Measurements from ENCODE around the gene SLC10A7.

SLC10A7 gene

GRCh38 chr4:146232131-146232722, 289.5 kb downstream of the SLC10A7 start:
- Histone ChIP-seq H4K20me1 (ENCODE audit: insufficient read depth, low read length) (no peaks in the 10 kb centered on the region), H3K27me3 (replicated peaks; ENCODE audit: insufficient read depth, low read length) (no peaks in the 10 kb centered on the region), H3K36me3 (replicated peaks; ENCODE audit: insufficient read depth, low read length) (no peaks in the 10 kb centered on the region), H2AFZ (ENCODE audit: low read length) (no peak overlapping the region), H3F3A (ENCODE audit: insufficient read depth, low read length) (no peaks in the 10 kb centered on the region), H3K79me2 (ENCODE audit: low read length) (no peaks in the 10 kb centered on the region), H3K9ac (ENCODE audit: low read length) (no peak overlapping the region), H3K9me2 (replicated peaks; ENCODE audit: insufficient read depth, low read length) (no peaks in the 10 kb centered on the region), H3K4me1 (ENCODE audit: low read length) (no peaks in the 10 kb centered on the region), H3K4me3 (ENCODE audit: low read length) (no peak overlapping the region), H3K4me2 (ENCODE audit: low read depth, low read length) (no peak overlapping the region), H3K9me3 (replicated peaks; ENCODE audit: insufficient read depth, low read length) (no peaks in the 10 kb centered on the region), H3K27ac (ENCODE audit: low read length) (no peak overlapping the region)
- no peak for TF ChIP-seq EZH2phosphoT487 (IDR thresholded peaks at IDR 0.05; ENCODE audit: low read length)
- no peak for TF ChIP-seq CTCF (IDR thresholded peaks at IDR 0.05; ENCODE audit: low read length)
- TF ChIP-seq EZH2 (optimal IDR thresholded peaks at IDR 0.05; ENCODE audit: low read depth, low read length), result no peak
- DNase-seq, result no peak

GRCh38 chr4:146229406-146229805, 292.3 kb downstream of the SLC10A7 start:
- Histone ChIP-seq H4K20me1 (ENCODE audit: insufficient read depth, low read length) (no peaks in the 10 kb centered on the region), H3K36me3 (replicated peaks; ENCODE audit: insufficient read depth, low read length) (no peaks in the 10 kb centered on the region), H2AFZ (ENCODE audit: low read length) (no peak overlapping the region), H3K27me3 (replicated peaks; ENCODE audit: insufficient read depth, low read length) (no peaks in the 10 kb centered on the region), H3K4me3 (ENCODE audit: low read length) (no peak overlapping the region), H3K9me3 (replicated peaks; ENCODE audit: insufficient read depth, low read length) (no peaks in the 10 kb centered on the region), H3K9me2 (replicated peaks; ENCODE audit: insufficient read depth, low read length) (no peaks in the 10 kb centered on the region), H3F3A (ENCODE audit: insufficient read depth, low read length) (no peaks in the 10 kb centered on the region), H3K4me1 (ENCODE audit: low read length) (no peaks in the 10 kb centered on the region), H3K9ac (ENCODE audit: low read length) (no peak overlapping the region), H3K4me2 (ENCODE audit: low read depth, low read length) (no peak overlapping the region), H3K79me2 (ENCODE audit: low read length) (no peaks in the 10 kb centered on the region), H3K27ac (ENCODE audit: low read length) (no peak overlapping the region)
- no peak for DNase-seq
- no peak for TF ChIP-seq EZH2 (optimal IDR thresholded peaks at IDR 0.05; ENCODE audit: low read depth, low read length)
- TF ChIP-seq CTCF (IDR thresholded peaks at IDR 0.05; ENCODE audit: low read length), result no peak
- TF ChIP-seq EZH2phosphoT487 (IDR thresholded peaks at IDR 0.05; ENCODE audit: low read length), result no peak

- Histone ChIP-seq H3K4me3 (ENCODE audit: low read length) (no peak overlapping the region), H2AFZ (ENCODE audit: low read length) (no peak overlapping the region), H3K79me2 (ENCODE audit: low read length) (no peaks in the 10 kb centered on the region), H3K9me2 (replicated peaks; ENCODE audit: insufficient read depth, low read length) (no peaks in the 10 kb centered on the region), H3K36me3 (replicated peaks; ENCODE audit: insufficient read depth, low read length) (no peaks in the 10 kb centered on the region), H3K4me2 (ENCODE audit: low read depth, low read length) (no peak overlapping the region), H3F3A (ENCODE audit: insufficient read depth, low read length) (no peaks in the 10 kb centered on the region), H4K20me1 (ENCODE audit: insufficient read depth, low read length) (no peaks in the 10 kb centered on the region), H3K27me3 (replicated peaks; ENCODE audit: insufficient read depth, low read length) (no peaks in the 10 kb centered on the region), H3K9ac (ENCODE audit: low read length) (no peak overlapping the region), H3K4me1 (ENCODE audit: low read length) (no peaks in the 10 kb centered on the region), H3K27ac (ENCODE audit: low read length) (no peak overlapping the region), H3K9me3 (replicated peaks; ENCODE audit: insufficient read depth, low read length) (no peaks in the 10 kb centered on the region)
- TF ChIP-seq CTCF (IDR thresholded peaks at IDR 0.05; ENCODE audit: low read length) (no peak), EZH2 (optimal IDR thresholded peaks at IDR 0.05; ENCODE audit: low read depth, low read length) (no peak), EZH2phosphoT487 (IDR thresholded peaks at IDR 0.05; ENCODE audit: low read length) (no peak)
- no peak for DNase-seq
Observed at GRCh38 chr4:146224326-146224966, 297.3 kb downstream of the SLC10A7 start.
